GM12873 (cell line): ENCODE results near the gene SPACA9.

ENCODE experiments used
- TF ChIP-seq, protein P1 (sequence below): IDR thresholded peaks from 2 replicates; pipeline ENCODE4 v1.5.1; 2012; ENCODE audit warnings: low read depth, mild to moderate bottlenecking, moderate library complexity, low read length, control low read depth; ENCODE audit not compliant: insufficient read depth; ENCODE audit errors: missing control alignments

Gene SPACA9

DNA sequence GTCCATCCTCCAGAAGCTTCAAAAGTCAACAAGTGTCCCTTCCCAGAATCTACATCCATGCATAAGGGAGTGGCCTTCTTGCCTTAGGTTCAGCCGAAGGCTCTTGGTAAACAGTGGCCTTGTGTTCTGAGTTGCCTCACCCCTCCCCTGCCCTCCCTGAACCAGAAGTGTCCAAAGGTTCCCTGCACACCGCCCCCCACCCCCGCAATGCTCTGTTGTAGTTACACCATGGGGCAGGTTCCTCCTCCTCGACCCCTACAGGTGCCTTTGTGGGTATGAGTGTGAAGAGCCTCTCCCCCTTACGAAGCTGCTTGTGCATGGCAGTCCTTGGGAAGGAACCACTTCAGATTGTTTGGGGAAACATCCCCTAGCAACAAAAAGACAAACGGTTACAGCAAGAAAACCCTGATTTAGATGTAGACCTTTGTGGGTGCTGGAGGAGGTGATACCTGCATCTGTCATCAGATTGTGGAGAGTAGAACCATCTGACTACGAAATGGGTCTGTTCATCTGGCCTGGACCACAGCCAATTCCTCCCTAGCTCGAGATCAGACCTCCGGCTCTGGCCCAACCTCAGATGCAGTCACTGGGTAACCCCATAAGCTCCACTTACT, 7.1 kb downstream of the SPACA9 start:
- TF ChIP-seq, protein P1, sequence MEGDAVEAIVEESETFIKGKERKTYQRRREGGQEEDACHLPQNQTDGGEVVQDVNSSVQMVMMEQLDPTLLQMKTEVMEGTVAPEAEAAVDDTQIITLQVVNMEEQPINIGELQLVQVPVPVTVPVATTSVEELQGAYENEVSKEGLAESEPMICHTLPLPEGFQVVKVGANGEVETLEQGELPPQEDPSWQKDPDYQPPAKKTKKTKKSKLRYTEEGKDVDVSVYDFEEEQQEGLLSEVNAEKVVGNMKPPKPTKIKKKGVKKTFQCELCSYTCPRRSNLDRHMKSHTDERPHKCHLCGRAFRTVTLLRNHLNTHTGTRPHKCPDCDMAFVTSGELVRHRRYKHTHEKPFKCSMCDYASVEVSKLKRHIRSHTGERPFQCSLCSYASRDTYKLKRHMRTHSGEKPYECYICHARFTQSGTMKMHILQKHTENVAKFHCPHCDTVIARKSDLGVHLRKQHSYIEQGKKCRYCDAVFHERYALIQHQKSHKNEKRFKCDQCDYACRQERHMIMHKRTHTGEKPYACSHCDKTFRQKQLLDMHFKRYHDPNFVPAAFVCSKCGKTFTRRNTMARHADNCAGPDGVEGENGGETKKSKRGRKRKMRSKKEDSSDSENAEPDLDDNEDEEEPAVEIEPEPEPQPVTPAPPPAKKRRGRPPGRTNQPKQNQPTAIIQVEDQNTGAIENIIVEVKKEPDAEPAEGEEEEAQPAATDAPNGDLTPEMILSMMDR = no peak

DNA sequence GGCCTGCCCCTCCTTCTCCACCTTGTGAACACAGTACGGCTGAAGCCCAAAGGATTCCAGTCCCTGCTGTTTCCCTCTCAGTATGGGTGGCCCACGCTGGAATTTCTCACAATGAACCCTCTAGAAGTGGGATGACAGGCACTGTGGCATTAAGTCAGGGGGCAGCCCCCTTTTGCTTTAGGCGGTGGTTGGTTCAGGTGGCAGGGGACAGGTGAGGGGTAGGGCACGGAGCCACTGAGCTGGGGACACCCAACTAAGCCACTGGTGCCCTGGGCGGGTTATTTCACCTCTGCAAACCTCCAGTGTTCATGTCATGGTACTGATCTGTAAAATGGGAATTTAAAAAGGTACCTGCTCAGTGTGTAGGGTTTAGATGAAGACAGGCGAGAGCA, 7.6 kb downstream of the SPACA9 start:
- TF ChIP-seq, protein P1 = no peak

DNA sequence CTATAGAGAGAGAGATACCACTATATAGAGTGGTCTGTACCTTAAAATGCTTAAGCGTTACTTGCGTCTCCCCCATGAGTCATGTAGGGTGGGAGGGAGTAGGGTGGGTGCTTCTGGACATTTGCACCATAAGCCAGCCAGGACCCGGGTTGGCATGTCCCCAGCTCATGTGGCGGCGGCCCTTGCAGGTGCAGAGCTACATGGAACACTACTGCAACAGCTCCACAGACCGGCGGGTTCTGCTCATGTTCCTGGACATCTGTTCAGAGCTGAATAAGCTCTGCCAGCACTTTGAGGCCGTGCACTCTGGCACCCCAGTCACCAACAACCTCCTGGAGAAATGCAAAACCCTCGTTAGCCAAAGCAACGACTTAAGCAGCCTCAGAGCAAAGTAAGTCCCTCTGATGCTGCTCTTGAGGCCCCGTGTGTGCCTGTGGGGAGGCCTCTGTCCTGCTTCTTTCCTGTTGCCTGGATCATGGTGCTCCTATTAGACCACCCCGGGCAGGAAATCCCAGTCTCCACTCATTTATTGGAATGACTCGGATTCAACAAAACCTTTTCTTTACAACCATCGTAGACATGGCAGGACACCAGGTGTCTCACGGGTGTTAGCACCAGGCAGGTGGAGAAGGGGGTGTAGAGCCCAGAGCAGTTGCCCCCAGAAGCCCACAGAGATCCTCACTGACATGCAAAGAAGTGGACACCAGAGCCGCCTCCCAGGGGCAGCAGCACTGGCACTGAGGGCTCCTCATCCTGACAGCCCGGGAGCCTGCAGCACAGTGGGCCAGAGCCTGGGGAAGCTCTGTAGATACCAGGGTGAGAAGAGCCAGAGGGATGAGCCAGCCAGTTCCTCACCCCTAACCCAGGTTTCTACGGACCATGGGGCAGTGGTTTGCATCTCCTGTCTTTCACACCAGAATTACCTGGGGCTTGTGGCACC, 8.8 kb downstream of the SPACA9 start:
- TF ChIP-seq, protein P1 = no peak

DNA sequence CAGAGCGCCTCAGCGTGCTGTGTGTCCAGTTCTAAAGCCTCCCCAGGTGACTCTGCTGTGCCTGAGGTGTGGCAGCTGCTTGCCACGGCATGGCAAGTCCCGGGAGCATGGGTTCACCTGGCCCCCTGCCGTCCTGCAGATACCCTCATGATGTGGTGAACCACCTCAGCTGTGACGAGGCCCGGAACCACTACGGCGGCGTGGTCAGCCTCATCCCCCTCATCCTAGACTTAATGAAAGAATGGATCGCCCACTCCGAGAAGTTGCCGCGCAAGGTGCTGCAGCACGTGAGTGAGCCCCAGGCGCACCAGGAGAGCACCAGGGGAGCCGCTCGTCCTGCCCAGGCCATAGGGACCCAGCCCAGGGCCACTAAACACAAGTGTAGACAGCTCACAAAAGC, 9.5 kb downstream of the SPACA9 start:
- TF ChIP-seq, protein P1 = no peak

DNA sequence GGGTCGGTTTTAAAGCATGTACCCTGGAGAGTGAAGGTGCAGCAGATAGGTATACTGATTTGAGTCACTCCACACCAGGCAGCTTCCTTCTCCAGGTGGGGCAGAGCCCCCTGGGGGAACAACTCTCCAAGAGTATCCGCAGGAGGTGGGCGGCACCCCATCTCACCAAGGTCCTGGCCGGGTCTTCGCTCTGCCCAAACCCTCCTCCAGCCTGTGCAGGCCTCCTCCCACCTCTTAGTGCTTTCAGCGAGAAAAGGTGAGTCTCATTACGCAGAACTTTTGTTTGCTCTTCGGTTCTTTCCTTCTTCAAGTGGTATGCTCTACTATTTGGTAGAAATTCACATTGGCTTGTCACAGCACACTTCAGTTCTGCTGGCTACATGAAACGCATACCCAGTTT, 13.7 kb downstream of the SPACA9 start:
- TF ChIP-seq, protein P1 = no peak

DNA sequence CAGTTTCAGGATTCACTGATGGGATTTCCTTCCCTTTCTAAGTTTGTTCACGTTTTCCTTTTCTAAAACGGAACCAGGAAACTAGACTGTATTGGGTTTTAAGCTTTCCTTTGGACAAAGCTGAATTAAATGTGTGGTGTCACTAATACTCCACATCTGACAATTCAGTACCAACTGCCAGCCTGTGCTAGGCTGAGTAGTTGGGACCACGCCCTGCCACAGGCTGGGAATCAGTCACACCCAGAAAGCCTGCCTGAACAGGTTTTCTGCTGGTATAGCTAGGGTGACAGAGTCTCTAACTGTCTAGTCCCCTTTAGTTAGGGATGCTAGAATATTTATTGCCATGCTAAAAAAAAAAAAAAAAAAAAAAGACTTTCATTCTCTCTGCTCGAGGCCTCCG, 15.6 kb downstream of the SPACA9 start:
- TF ChIP-seq, protein P1 = no peak
